Muscle layer of duodenum (tissue), 2 donors: Measurements from ENCODE around the gene CENPVL3.
"Not testable (repeated sequence)": the region's sequence is repeated elsewhere in the genome, so short reads cannot be mapped to it uniquely, and the experiment has no call there.

Source experiments
- H3K27ac ChIP-seq: one replicate; pipeline ENCODE4 v1.7.0; 2013; ENCODE audit warnings: mild to moderate bottlenecking, low read length
- H3K27me3 ChIP-seq: one replicate; pipeline ENCODE4 v1.7.0; 2013; ENCODE audit warnings: low read depth, mild to moderate bottlenecking, control low read depth, low read length
- H3K36me3 ChIP-seq, 2 donors: one replicate each; pipeline ENCODE4 v1.7.0; 2013; ENCODE audit warnings: low read length in 2 of 2, control low read depth in 1 of 2, mild to moderate bottlenecking in 1 of 2; ENCODE audit not compliant: insufficient read depth in 2 of 2, control insufficient read depth in 1 of 2
- H3K4me1 ChIP-seq, 2 donors: one replicate each; pipeline ENCODE4 v1.7.0; 2013; ENCODE audit warnings: low read length in 2 of 2, mild to moderate bottlenecking in 2 of 2, control low read depth in 1 of 2, moderate library complexity in 1 of 2; ENCODE audit not compliant: insufficient read depth in 2 of 2, control insufficient read depth in 1 of 2
- H3K4me3 ChIP-seq, 2 donors: one replicate each; pipeline ENCODE4 v1.7.0; 2013; ENCODE audit warnings: low read length in 2 of 2, low read depth in 1 of 2, mild to moderate bottlenecking in 1 of 2
- H3K9me3 ChIP-seq, 2 donors: one replicate each; pipeline ENCODE4 v1.7.0; 2013; ENCODE audit warnings: low read length in 2 of 2, control low read depth in 1 of 2, mild to moderate bottlenecking in 1 of 2; ENCODE audit not compliant: control insufficient read depth in 1 of 2
- donor health status: healthy.

CENPVL3 gene

GRCh38 chrX:51618241-51619155 lies at the start of gene CENPVL3:
Gene CENPVL3, minus strand, starts transcription at chrX:51618912. Its CDS starts 39 bp downstream, at chrX:51618873.
- H3K9me3 ChIP-seq, H3K27me3 ChIP-seq, H3K27ac ChIP-seq, H3K36me3 ChIP-seq, H3K4me1 ChIP-seq: not testable (repeated sequence)
- H3K4me3 ChIP-seq, result peak within 1 kb of the TSS in 1 of 2 donors; percentile 48

- H3K27me3 ChIP-seq, result no peaks in the 10 kb centered on the region
- H3K27ac ChIP-seq, result no peak overlapping the region
- H3K4me1 ChIP-seq, result no peaks in the 10 kb centered on the region
- no peaks in the 10 kb centered on the region for H3K36me3 ChIP-seq
- H3K4me3 ChIP-seq, result no peak overlapping the region
- H3K9me3 ChIP-seq, result no peaks in the 10 kb centered on the region
Observed at GRCh38 chrX:51665981-51666380, 47.3 kb upstream of the CENPVL3 start.

- Histone ChIP-seq H3K36me3 (no peaks in the 10 kb centered on the region), H3K9me3 (no peaks in the 10 kb centered on the region), H3K4me3 (no peak overlapping the region), H3K27me3 (no peaks in the 10 kb centered on the region), H3K4me1 (no peaks in the 10 kb centered on the region), H3K27ac (no peak overlapping the region)
Observed at GRCh38 chrX:51643377-51643776, 24.7 kb upstream of the CENPVL3 start.

- Histone ChIP-seq H3K27ac (no peak overlapping the region), H3K4me3 (no peak overlapping the region), H3K4me1 (no peaks in the 10 kb centered on the region), H3K36me3 (no peaks in the 10 kb centered on the region), H3K27me3 (no peaks in the 10 kb centered on the region), H3K9me3 (no peaks in the 10 kb centered on the region)
Observed at GRCh38 chrX:51641421-51642021, 22.8 kb upstream of the CENPVL3 start.

- H3K36me3 ChIP-seq, H3K27me3 ChIP-seq, H3K27ac ChIP-seq, H3K4me1 ChIP-seq, H3K4me3 ChIP-seq, H3K9me3 ChIP-seq: not testable (repeated sequence)
Observed at GRCh38 chrX:51636511-51636910, 17.8 kb upstream of the CENPVL3 start.

- Histone ChIP-seq H3K9me3 (no peaks in the 10 kb centered on the region), H3K27ac (no peak overlapping the region), H3K36me3 (no peaks in the 10 kb centered on the region), H3K4me3 (no peak overlapping the region), H3K27me3 (no peaks in the 10 kb centered on the region), H3K4me1 (no peaks in the 10 kb centered on the region)
Observed at GRCh38 chrX:51614353-51615012, 4.2 kb downstream of the CENPVL3 start.

- Histone ChIP-seq H3K9me3 (no peaks in the 10 kb centered on the region), H3K4me3 (no peak overlapping the region), H3K27me3 (no peaks in the 10 kb centered on the region), H3K4me1 (no peaks in the 10 kb centered on the region), H3K36me3 (no peaks in the 10 kb centered on the region), H3K27ac (no peak overlapping the region)
Observed at GRCh38 chrX:51608766-51609165, 9.9 kb downstream of the CENPVL3 start.

GRCh38 chrX:51608126-51608525 lies 10.6 kb downstream of the CENPVL3 start:
- H3K9me3 ChIP-seq, result no peaks in the 10 kb centered on the region
- H3K4me3 ChIP-seq, result no peak overlapping the region
- no peaks in the 10 kb centered on the region for H3K4me1 ChIP-seq
- H3K27me3 ChIP-seq, result no peaks in the 10 kb centered on the region
- no peak overlapping the region for H3K27ac ChIP-seq
- H3K36me3 ChIP-seq, result no peaks in the 10 kb centered on the region

- Histone ChIP-seq H3K27ac (no peak overlapping the region), H3K36me3 (no peaks in the 10 kb centered on the region), H3K9me3 (no peaks in the 10 kb centered on the region), H3K27me3 (no peaks in the 10 kb centered on the region), H3K4me1 (no peaks in the 10 kb centered on the region), H3K4me3 (no peak overlapping the region)
Observed at GRCh38 chrX:51606446-51606845, 12.3 kb downstream of the CENPVL3 start.

- Histone ChIP-seq H3K4me1 (no peaks in the 10 kb centered on the region), H3K27ac (no peak overlapping the region), H3K9me3 (no peaks in the 10 kb centered on the region), H3K27me3 (no peaks in the 10 kb centered on the region), H3K36me3 (no peaks in the 10 kb centered on the region), H3K4me3 (no peak overlapping the region)
Observed at GRCh38 chrX:51598899-51599298, 19.8 kb downstream of the CENPVL3 start.

GRCh38 chrX:51571874-51572273 lies 46.8 kb downstream of the CENPVL3 start:
- Histone ChIP-seq H3K9me3 (no peaks in the 10 kb centered on the region), H3K27ac (no peak overlapping the region), H3K4me1 (no peaks in the 10 kb centered on the region), H3K27me3 (no peaks in the 10 kb centered on the region), H3K36me3 (no peaks in the 10 kb centered on the region), H3K4me3 (no peak overlapping the region)
